SK-N-SH treated with all-trans-retinoic acid at 6 μM for 48 hours (cell line): ENCODE measurements around the gene PRR23E.

Experiments used
- ATAC-seq: fragments of 200-7000 bp; cut with Tn5 transposase; 3 replicates; pipeline ENCODE4 v1.9.1; 2020; ENCODE audit warnings: mild to moderate bottlenecking, moderate library complexity
- ARNTL ChIP-seq: fragments of 450-650 bp; formaldehyde crosslinking; IDR thresholded peaks from 2 replicates; pipeline ENCODE4 v1.5.0; 2020; ENCODE audit warnings: low read depth, mild to moderate bottlenecking, moderate library complexity, borderline replicate concordance
- BACH2 ChIP-seq: fragments of 250-450 bp; sonication (Bioruptor Pico); IDR thresholded peaks from 2 replicates; pipeline ENCODE4 v1.9.0; 2021; ENCODE audit warnings: mild to moderate bottlenecking, borderline replicate concordance
- CSDC2 ChIP-seq: fragments of 250-450 bp; sonication (Bioruptor Pico); IDR thresholded peaks from 2 replicates; pipeline ENCODE4 v1.5.0; 2020; ENCODE audit warnings: mild to moderate bottlenecking, moderate library complexity
- ESRRG ChIP-seq: fragments of 250-450 bp; sonication (Bioruptor Pico); IDR thresholded peaks from 2 replicates; pipeline ENCODE4 v1.6.1; 2021; ENCODE audit warnings: mild to moderate bottlenecking
- GLIS3 ChIP-seq: fragments of 250-450 bp; sonication (Bioruptor Pico); IDR thresholded peaks from 2 replicates; pipeline ENCODE4 v1.5.0; 2020; ENCODE audit warnings: mild to moderate bottlenecking, moderate library complexity
- ISL1 ChIP-seq: fragments of 250-450 bp; sonication (Bioruptor Pico); IDR thresholded peaks from 2 replicates; pipeline ENCODE4 v2.1.2; 2022; ENCODE audit warnings: mild to moderate bottlenecking, moderate library complexity
- OSR1 ChIP-seq: fragments of 250-450 bp; sonication (Bioruptor Pico); IDR thresholded peaks from 2 replicates; pipeline ENCODE4 v1.8.0; 2022; ENCODE audit warnings: moderate library complexity, mild to moderate bottlenecking, inconsistent platforms
- TCF4 ChIP-seq: fragments of 250-450 bp; sonication (Bioruptor Pico); IDR thresholded peaks from 2 replicates; pipeline ENCODE4 v1.8.0; 2021; ENCODE audit warnings: mild to moderate bottlenecking, moderate library complexity, borderline replicate concordance
- TOX ChIP-seq: fragments of 250-450 bp; sonication (Bioruptor Pico); IDR thresholded peaks from 2 replicates; pipeline ENCODE4 v1.8.0; 2021; ENCODE audit warnings: mild to moderate bottlenecking, moderate library complexity, borderline replicate concordance
- ZC3H10 ChIP-seq: fragments of 250-450 bp; sonication (Bioruptor Pico); IDR thresholded peaks from 2 replicates; pipeline ENCODE4 v1.5.1; 2021; ENCODE audit warnings: mild to moderate bottlenecking, moderate library complexity
- ZFP3 ChIP-seq: fragments of 250-450 bp; sonication (Bioruptor Pico); IDR thresholded peaks from 2 replicates; pipeline ENCODE4 v1.5.0; 2020; ENCODE audit warnings: mild to moderate bottlenecking, moderate library complexity
- ZNF8 ChIP-seq: fragments of 450-650 bp; formaldehyde crosslinking; IDR thresholded peaks from 2 replicates; pipeline ENCODE4 v1.5.0; 2020; ENCODE audit warnings: mild to moderate bottlenecking, moderate library complexity
- TF ChIP-seq, protein P1 (sequence below): fragments of 250-450 bp; sonication (Bioruptor Pico); IDR thresholded peaks from 2 replicates; pipeline ENCODE4 v1.8.0; 2021; ENCODE audit warnings: low read depth, mild to moderate bottlenecking, moderate library complexity, borderline replicate concordance
- TF ChIP-seq, protein P2 (sequence below): fragments of 250-450 bp; sonication (Bioruptor Pico); IDR thresholded peaks from 2 replicates; pipeline ENCODE4 v1.5.0; 2020; ENCODE audit warnings: mild to moderate bottlenecking, moderate library complexity
- TF ChIP-seq, protein P3 (sequence below): fragments of 250-450 bp; sonication (Bioruptor Pico); IDR thresholded peaks from 2 replicates; pipeline ENCODE4 v1.5.1; 2021; ENCODE audit warnings: mild to moderate bottlenecking, moderate library complexity
- TF ChIP-seq, protein P4 (sequence below): fragments of 250-450 bp; sonication (Bioruptor Pico); IDR thresholded peaks from 2 replicates; pipeline ENCODE4 v1.8.0; 2020; ENCODE audit warnings: mild to moderate bottlenecking, moderate library complexity, borderline replicate concordance
- TF ChIP-seq, protein P5 (sequence below): fragments of 250-450 bp; sonication (Bioruptor Pico); IDR thresholded peaks from 2 replicates; pipeline ENCODE4 v1.5.1; 2020; ENCODE audit warnings: low read depth, mild to moderate bottlenecking, moderate library complexity

The PRR23E gene

DNA sequence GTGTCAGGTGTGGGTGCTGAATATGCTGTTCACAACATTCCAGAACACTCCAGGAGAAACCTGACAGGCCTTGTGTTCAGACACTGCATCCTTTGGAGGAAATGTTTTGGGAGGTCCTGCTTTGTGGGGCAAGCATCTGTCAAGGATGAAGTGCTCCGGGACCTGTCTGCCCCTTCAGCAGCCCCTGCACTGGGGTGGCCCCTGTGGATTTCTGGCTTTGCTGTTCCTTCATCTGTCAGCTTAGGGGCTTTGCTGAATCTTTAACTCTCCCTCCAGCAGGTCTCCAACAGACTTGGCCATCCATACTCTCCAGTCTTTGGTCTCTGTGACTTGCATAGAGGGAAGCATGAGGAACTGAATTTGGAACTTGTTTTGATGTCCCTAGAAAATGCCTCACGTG lies 3.1 kb downstream of the PRR23E start (continued):
- TF ChIP-seq, protein P1, sequence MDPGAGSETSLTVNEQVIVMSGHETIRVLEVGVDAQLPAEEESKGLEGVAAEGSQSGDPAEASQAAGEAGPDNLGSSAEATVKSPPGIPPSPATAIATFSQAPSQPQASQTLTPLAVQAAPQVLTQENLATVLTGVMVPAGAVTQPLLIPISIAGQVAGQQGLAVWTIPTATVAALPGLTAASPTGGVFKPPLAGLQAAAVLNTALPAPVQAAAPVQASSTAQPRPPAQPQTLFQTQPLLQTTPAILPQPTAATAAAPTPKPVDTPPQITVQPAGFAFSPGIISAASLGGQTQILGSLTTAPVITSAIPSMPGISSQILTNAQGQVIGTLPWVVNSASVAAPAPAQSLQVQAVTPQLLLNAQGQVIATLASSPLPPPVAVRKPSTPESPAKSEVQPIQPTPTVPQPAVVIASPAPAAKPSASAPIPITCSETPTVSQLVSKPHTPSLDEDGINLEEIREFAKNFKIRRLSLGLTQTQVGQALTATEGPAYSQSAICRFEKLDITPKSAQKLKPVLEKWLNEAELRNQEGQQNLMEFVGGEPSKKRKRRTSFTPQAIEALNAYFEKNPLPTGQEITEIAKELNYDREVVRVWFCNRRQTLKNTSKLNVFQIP (CRISPR knock-in tag), result no peak
- TF ChIP-seq ZC3H10 (CRISPR knock-in tag) (no peak), ESRRG (CRISPR knock-in tag) (no peak), ZFP3 (CRISPR knock-in tag) (no peak)
- TF ChIP-seq, protein P2, sequence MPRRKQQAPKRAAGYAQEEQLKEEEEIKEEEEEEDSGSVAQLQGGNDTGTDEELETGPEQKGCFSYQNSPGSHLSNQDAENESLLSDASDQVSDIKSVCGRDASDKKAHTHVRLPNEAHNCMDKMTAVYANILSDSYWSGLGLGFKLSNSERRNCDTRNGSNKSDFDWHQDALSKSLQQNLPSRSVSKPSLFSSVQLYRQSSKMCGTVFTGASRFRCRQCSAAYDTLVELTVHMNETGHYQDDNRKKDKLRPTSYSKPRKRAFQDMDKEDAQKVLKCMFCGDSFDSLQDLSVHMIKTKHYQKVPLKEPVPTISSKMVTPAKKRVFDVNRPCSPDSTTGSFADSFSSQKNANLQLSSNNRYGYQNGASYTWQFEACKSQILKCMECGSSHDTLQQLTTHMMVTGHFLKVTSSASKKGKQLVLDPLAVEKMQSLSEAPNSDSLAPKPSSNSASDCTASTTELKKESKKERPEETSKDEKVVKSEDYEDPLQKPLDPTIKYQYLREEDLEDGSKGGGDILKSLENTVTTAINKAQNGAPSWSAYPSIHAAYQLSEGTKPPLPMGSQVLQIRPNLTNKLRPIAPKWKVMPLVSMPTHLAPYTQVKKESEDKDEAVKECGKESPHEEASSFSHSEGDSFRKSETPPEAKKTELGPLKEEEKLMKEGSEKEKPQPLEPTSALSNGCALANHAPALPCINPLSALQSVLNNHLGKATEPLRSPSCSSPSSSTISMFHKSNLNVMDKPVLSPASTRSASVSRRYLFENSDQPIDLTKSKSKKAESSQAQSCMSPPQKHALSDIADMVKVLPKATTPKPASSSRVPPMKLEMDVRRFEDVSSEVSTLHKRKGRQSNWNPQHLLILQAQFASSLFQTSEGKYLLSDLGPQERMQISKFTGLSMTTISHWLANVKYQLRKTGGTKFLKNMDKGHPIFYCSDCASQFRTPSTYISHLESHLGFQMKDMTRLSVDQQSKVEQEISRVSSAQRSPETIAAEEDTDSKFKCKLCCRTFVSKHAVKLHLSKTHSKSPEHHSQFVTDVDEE (CRISPR knock-in tag), result no peak

DNA sequence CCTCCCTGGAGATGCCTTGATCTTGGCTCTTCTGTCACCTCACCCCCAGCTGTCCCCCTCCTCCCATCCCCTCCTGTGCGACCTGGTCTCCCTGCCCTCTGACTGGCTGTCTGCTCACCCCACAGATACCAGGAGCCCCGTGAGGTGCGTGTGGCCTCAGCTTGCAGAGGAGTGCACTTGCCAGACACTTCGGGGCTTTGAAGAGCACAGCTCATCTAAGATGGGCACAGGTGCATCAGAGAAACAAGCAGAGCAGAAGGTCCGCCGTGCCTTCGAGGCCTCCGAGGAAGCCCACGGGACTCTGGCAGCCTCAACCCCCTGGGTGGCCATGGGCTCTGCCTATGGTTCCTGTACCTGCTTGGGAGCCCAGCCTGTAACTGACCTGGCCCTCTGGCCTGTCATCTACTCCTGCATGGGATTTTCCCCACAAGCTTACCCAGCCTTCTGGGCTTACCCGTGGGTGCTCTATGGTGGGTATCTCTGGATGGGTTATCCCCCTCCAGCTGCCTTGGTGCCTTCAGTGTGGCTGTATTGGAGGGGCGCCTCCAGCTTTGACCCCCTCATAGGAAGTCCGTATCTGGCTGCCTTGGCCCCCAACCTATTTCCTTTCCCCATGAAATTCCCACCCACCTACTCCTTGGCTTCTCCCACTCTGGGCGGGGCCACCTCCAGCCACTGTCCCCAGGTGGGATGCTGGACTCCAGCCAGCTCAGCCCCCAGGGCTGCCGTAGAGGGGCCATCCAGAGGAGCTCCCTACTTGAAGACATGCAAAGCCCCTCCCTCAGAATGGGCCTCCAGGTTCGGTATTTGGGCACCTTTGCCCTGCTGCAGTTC lies 3.8 kb downstream of the PRR23E start:
- no peak for ATAC-seq
- TF ChIP-seq, protein P3, sequence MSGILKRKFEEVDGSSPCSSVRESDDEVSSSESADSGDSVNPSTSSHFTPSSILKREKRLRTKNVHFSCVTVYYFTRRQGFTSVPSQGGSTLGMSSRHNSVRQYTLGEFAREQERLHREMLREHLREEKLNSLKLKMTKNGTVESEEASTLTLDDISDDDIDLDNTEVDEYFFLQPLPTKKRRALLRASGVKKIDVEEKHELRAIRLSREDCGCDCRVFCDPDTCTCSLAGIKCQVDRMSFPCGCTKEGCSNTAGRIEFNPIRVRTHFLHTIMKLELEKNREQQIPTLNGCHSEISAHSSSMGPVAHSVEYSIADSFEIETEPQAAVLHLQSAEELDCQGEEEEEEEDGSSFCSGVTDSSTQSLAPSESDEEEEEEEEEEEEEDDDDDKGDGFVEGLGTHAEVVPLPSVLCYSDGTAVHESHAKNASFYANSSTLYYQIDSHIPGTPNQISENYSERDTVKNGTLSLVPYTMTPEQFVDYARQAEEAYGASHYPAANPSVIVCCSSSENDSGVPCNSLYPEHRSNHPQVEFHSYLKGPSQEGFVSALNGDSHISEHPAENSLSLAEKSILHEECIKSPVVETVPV, result no peak
- TF ChIP-seq, all 23 proteins: peak for 0

DNA sequence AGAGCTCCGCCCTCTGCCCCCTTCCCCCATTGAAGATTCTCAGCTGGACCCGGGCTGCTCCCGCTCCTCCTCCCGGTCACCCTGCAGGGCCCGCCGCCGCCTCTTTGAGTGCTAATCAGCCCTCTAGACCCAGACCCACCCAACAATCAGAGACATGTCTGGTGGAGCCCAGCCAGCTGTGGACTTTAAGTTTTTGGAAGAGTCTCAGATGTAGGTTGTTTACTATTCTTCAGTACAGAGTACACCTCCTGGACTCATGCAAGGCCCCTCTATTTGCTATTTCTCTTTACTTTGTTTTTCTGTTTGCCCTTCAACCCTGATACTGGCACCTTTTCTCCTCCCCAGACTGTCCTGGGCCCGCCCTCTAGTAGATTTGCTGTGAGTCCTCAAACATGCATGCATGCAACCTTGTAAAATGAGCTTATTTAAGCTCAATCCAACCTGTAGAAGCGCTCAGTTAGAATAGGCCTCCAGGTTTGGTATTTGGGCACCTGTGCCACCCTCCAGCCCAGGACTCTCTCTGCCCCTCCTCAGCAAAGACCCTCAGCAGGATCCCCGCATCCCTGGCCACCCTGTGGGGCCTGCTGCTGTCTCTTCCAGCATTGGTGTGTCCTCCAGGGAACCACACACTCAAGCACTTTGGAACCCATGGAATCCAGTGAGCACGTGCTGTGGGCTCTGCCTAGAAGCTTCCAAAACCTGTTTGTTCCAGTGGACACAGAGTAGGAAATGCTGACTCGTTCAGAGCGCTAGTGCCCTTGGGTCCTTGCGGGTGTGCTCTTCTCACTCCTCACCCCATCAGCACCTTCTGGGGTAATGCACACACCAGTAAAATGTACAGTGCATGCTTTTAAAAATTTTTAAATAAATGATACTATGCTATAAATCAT lies 4.6 kb downstream of the PRR23E start:
- TF ChIP-seq ZNF8 (CRISPR knock-in tag) (no peak), GLIS3 (CRISPR knock-in tag) (no peak), ARNTL (CRISPR knock-in tag) (no peak), OSR1 (CRISPR knock-in tag) (no peak)
- ATAC-seq, result no peak

DNA sequence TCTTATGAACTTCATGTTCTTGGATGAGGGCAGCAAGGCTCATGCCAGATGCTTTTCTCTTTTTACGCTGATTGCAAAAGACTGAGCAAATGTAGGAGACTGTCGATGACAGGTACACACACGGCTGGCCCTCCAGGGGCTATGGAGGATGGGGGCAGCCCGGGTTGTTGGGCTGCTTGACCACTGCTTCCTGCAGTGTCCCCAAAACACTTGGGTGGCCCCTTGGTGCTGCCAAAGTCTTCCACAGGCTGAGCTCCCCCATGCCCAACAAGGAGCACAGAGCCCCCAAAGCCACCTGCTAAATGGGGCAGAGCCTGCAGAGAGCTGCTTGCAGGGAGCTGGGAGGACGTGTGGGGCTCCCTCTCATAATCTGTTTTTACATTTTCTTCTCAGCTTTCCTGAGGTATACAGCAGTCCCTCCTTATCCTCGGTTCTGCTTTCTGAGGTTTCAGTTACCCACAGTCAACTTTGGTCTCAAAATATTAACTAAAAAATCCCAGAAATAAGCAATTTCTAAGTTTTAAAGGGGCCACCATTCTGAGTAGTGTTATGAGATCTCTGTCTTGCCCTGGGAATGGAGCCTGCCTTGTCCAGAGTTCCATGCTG lies 7.3 kb downstream of the PRR23E start:
- ATAC-seq, result no peak
- TF ChIP-seq TCF4 (no peak), ESRRG (CRISPR knock-in tag) (no peak), ARNTL (CRISPR knock-in tag) (no peak), CSDC2 (CRISPR knock-in tag) (no peak), TOX (CRISPR knock-in tag) (no peak), BACH2 (CRISPR knock-in tag) (no peak), ZNF8 (CRISPR knock-in tag) (no peak), ZC3H10 (CRISPR knock-in tag) (no peak), ISL1 (CRISPR knock-in tag) (no peak)
- TF ChIP-seq, protein P3, result no peak
- TF ChIP-seq, protein P2 (CRISPR knock-in tag), result no peak
- TF ChIP-seq, protein P4, sequence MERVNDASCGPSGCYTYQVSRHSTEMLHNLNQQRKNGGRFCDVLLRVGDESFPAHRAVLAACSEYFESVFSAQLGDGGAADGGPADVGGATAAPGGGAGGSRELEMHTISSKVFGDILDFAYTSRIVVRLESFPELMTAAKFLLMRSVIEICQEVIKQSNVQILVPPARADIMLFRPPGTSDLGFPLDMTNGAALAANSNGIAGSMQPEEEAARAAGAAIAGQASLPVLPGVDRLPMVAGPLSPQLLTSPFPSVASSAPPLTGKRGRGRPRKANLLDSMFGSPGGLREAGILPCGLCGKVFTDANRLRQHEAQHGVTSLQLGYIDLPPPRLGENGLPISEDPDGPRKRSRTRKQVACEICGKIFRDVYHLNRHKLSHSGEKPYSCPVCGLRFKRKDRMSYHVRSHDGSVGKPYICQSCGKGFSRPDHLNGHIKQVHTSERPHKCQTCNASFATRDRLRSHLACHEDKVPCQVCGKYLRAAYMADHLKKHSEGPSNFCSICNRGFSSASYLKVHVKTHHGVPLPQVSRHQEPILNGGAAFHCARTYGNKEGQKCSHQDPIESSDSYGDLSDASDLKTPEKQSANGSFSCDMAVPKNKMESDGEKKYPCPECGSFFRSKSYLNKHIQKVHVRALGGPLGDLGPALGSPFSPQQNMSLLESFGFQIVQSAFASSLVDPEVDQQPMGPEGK (CRISPR knock-in tag), result no peak
- TF ChIP-seq, protein P5, sequence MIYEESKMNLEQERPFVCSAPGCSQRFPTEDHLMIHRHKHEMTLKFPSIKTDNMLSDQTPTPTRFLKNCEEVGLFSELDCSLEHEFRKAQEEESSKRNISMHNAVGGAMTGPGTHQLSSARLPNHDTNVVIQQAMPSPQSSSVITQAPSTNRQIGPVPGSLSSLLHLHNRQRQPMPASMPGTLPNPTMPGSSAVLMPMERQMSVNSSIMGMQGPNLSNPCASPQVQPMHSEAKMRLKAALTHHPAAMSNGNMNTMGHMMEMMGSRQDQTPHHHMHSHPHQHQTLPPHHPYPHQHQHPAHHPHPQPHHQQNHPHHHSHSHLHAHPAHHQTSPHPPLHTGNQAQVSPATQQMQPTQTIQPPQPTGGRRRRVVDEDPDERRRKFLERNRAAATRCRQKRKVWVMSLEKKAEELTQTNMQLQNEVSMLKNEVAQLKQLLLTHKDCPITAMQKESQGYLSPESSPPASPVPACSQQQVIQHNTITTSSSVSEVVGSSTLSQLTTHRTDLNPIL (CRISPR knock-in tag), result no peak
